ENCODE data around the gene CCDC182. TPM values are rescaled to one million over a fixed set of nuclear protein-coding genes. Genes with fewer than 3 reads are reported as not detected.

The CCDC182 gene
- polyA plus RNA-seq (2012; rRNA removed): not detected in 2 replicates
- not detected in 2 replicates for polyA plus RNA-seq (2012; cell fraction: cytosol; rRNA removed)
- polyA plus RNA-seq (2012; cell fraction: nucleus; rRNA removed): not detected in 2 replicates

- no peak for DNase-seq
- Histone ChIP-seq H3K79me2 (ENCODE audit: insufficient read depth) (no peaks in the 10 kb centered on the region), H3K27me3 (ENCODE audit: insufficient read depth) (0 out of 2 replicates have a peak, but pooled peaks cover 12% of the 10 kb centered on the region), H3K9me2 (no peaks in the 10 kb centered on the region), H4K20me1 (ENCODE audit: insufficient read depth) (no peaks in the 10 kb centered on the region), H3K36me3 (replicated peaks in 1 of 2; ENCODE audit: control insufficient read depth in 1 of 2, insufficient read depth in 2 of 2, low read length in 1 of 2) (no peaks in the 10 kb centered on the region), H2AFZ (ENCODE audit: low read depth) (no peak within 1 kb of the TSS), H3K9me3 (no peaks in the 10 kb centered on the region), H3K9ac (no peak within 1 kb of the TSS), H3F3A (replicated peaks; ENCODE audit: insufficient read depth) (no peaks in the 10 kb centered on the region), H3K4me2 (no peak within 1 kb of the TSS), H3K27ac (ENCODE audit: low read depth in 2 of 2, low read length in 1 of 2) (peak within 1 kb of the TSS in 1 of 2 experiments; percentile 48; a peak in 2 of 4 replicates), H3K4me3 (ENCODE audit: low read depth in 2 of 2, low read length in 1 of 2) (no peak within 1 kb of the TSS), H3K4me1 (ENCODE audit: control insufficient read depth in 1 of 2, insufficient read depth in 2 of 2, low read depth in 1 of 2, low read length in 1 of 2) (peaks cover 0 to 22% of the 10 kb centered on the region in 2 experiments; a peak in 2 of 4 replicates)
- WGBS (ENCODE audit: low lambda C conversion rate): 49% methylated on average over 4 of the region's 4 CpGs
- ChIA-PET CTCF (interaction anchor here (1.0 to 9.4 kb wide), 10 partner anchors 9 to 624 kb away, joined by 3 to 117 read pairs (median 6); no protein-coding TSS in a partner anchor), POLR2A (interaction anchor here (0.5 kb wide), 1 partner anchor 141 kb away, joined by 4 read pairs; no protein-coding TSS in a partner anchor)
- TF ChIP-seq ELF1 (IDR thresholded peaks at IDR 0.05) (no peak), USF1 (IDR thresholded peaks at IDR 0.05; ENCODE audit: borderline replicate concordance, low read depth) (no peak), SIN3A (IDR thresholded peaks at IDR 0.05; ENCODE audit: borderline replicate concordance, low read depth, low read length) (no peak), GATA2 (CRISPR knock-in tag; IDR thresholded peaks at IDR 0.05) (no peak), PBX3 (IDR thresholded peaks at IDR 0.05) (no peak), TCF12 (IDR thresholded peaks at IDR 0.05) (no peak), JUND (IDR thresholded peaks at IDR 0.05) (no peak), ZBTB33 (IDR thresholded peaks at IDR 0.05; ENCODE audit: borderline replicate concordance, low read depth) (no peak), MAX (IDR thresholded peaks at IDR 0.05; ENCODE audit: low read depth) (no peak)
Observed at GRCh38 chr17:57745242-57745641, at the start of gene CCDC182. Gene CCDC182 (minus strand): TSS chr17:57745299. CDS start chr17:57745272, 27 bp downstream.

GRCh38 chr17:57794841-57795240, 49.7 kb upstream of the CCDC182 start:
- H3K27me3 ChIP-seq (ENCODE audit: insufficient read depth): peaks cover 9% of the 10 kb centered on the region
- no peak for DNase-seq
- TF ChIP-seq JUND (IDR thresholded peaks at IDR 0.05) (no peak), GATA2 (CRISPR knock-in tag; IDR thresholded peaks at IDR 0.05) (no peak), IRF3 (IDR thresholded peaks at IDR 0.05; ENCODE audit: low read depth, low read length) (no peak)
- H3K9ac ChIP-seq: no peak overlapping the region
- no peaks in the 10 kb centered on the region for H3K4me1 ChIP-seq (ENCODE audit: control insufficient read depth in 1 of 2, insufficient read depth in 2 of 2, low read depth in 1 of 2, low read length in 1 of 2)
- WGBS (ENCODE audit: low lambda C conversion rate): 52% methylated on average over 2 of the region's 2 CpGs
- H4K20me1 ChIP-seq (ENCODE audit: insufficient read depth): no peaks in the 10 kb centered on the region
- H2AFZ ChIP-seq (ENCODE audit: low read depth): no peak overlapping the region
- ChIA-PET CTCF (interaction anchor here (1.5 to 6.1 kb wide), 3 partner anchors 12 to 552 kb away, joined by 4 to 44 read pairs (median 6); no protein-coding TSS in a partner anchor), POLR2A (no interaction called here)
- no peaks in the 10 kb centered on the region for H3K9me3 ChIP-seq
- H3K27ac ChIP-seq (ENCODE audit: low read depth in 2 of 2, low read length in 1 of 2): no peak overlapping the region
- H3K4me2 ChIP-seq: no peak overlapping the region
- H3K9me2 ChIP-seq: no peaks in the 10 kb centered on the region
- no peak overlapping the region for H3K4me3 ChIP-seq (ENCODE audit: low read depth in 2 of 2, low read length in 1 of 2)
- no peaks in the 10 kb centered on the region for H3K36me3 ChIP-seq (replicated peaks in 1 of 2; ENCODE audit: control insufficient read depth in 1 of 2, insufficient read depth in 2 of 2, low read length in 1 of 2)
- no peaks in the 10 kb centered on the region for H3F3A ChIP-seq (replicated peaks; ENCODE audit: insufficient read depth)
- no peaks in the 10 kb centered on the region for H3K79me2 ChIP-seq (ENCODE audit: insufficient read depth)

Data from SK-N-SH (cell line).